Measurements from ENCODE around the gene PTGES2. TPM values are rescaled to one million over a fixed set of nuclear protein-coding genes. Genes with fewer than 3 reads are reported as not detected.

PTGES2 gene
- total and polyA plus RNA-seq, 9 of the 15 experiments (the other 6 are each of a cell fraction or from before 2014, with no cell fraction given): 2.4 to 196 (median 90.1) TPM

DNA sequence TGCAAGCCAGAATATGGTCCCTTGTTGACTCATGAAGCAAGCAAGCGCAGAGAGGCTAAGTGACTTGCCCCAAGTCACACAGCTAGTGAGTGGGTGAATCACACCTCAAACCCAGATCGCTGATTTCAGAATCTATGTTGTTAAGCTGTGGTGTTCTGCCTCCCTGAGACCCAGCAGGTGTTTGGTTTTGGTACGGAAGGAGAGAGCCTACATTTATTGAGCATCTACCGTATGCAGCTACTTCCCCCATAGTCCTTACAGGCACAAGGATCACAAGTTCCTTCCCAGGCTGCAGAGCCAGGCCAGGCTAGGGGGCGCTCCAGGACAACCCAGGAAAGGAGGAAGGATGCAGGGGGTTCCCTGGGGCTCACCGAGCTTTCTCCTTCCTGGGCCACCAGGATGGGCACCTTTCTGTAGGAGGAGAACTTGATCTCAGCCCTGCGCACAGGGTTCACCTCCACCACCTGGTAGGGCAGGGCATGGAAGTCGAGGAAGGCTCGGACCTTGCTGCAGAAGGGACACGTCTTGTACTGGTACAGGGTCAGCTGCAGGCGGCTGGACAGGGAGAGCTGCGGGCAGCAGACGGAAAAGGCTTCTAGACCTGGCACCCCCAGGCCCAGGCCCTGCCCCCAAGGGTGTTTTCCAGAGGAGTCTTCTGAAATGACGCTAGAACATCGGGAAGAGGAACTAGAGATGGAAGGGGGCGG is 2.5 kb downstream of the PTGES2 start (continued):
- TF ChIP-seq DMBX1 (CRISPR knock-in tag; IDR thresholded peaks at IDR 0.05; ENCODE audit: borderline replicate concordance) (no peak), CTCFL (IDR thresholded peaks at IDR 0.05; ENCODE audit: borderline replicate concordance, insufficient read depth, low read depth, low read length, poor library complexity, severe bottlenecking) (peak; percentile 30), CTBP1 (IDR thresholded peaks at IDR 0.05; ENCODE audit: borderline replicate concordance) (peak; percentile 59; the same call in 1 of the 2 replicates), PRPF4 (IDR thresholded peaks at IDR 0.05; ENCODE audit: insufficient read depth, low read depth, low read length, poor library complexity, severe bottlenecking) (no peak), CREB3L1 (IDR thresholded peaks at IDR 0.05; ENCODE audit: borderline replicate concordance, low read depth) (no peak), SOX6 (IDR thresholded peaks at IDR 0.05) (no peak), RB1 (IDR thresholded peaks at IDR 0.05; ENCODE audit: low read depth) (0 out of 2 replicates have a peak, but pooled peaks have one; percentile 9), MYC (IDR thresholded peaks at IDR 0.05; ENCODE audit: low read depth, low read length) (0 out of 2 replicates have a peak, but pooled peaks have one; percentile 21), MYC (CRISPR knock-in tag; IDR thresholded peaks at IDR 0.05; ENCODE audit: borderline replicate concordance, low read depth) (no peak), NFYB (IDR thresholded peaks at IDR 0.05; ENCODE audit: extremely low read depth, insufficient read length) (no peak), CREB1 (IDR thresholded peaks at IDR 0.05) (no peak), CREB1 (CRISPR knock-in tag; IDR thresholded peaks at IDR 0.05) (no peak), HCFC1 (IDR thresholded peaks at IDR 0.05; ENCODE audit: low read depth, low read length) (no peak), ATF3 (IDR thresholded peaks at IDR 0.05) (no peak), ATF3 (CRISPR knock-in tag; conservative IDR thresholded peaks at IDR 0.05) (no peak)
- TF ChIP-seq, protein P1, sequence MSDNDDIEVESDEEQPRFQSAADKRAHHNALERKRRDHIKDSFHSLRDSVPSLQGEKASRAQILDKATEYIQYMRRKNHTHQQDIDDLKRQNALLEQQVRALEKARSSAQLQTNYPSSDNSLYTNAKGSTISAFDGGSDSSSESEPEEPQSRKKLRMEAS (CRISPR knock-in tag; IDR thresholded peaks at IDR 0.05): no peak
- TF ChIP-seq, protein P2, sequence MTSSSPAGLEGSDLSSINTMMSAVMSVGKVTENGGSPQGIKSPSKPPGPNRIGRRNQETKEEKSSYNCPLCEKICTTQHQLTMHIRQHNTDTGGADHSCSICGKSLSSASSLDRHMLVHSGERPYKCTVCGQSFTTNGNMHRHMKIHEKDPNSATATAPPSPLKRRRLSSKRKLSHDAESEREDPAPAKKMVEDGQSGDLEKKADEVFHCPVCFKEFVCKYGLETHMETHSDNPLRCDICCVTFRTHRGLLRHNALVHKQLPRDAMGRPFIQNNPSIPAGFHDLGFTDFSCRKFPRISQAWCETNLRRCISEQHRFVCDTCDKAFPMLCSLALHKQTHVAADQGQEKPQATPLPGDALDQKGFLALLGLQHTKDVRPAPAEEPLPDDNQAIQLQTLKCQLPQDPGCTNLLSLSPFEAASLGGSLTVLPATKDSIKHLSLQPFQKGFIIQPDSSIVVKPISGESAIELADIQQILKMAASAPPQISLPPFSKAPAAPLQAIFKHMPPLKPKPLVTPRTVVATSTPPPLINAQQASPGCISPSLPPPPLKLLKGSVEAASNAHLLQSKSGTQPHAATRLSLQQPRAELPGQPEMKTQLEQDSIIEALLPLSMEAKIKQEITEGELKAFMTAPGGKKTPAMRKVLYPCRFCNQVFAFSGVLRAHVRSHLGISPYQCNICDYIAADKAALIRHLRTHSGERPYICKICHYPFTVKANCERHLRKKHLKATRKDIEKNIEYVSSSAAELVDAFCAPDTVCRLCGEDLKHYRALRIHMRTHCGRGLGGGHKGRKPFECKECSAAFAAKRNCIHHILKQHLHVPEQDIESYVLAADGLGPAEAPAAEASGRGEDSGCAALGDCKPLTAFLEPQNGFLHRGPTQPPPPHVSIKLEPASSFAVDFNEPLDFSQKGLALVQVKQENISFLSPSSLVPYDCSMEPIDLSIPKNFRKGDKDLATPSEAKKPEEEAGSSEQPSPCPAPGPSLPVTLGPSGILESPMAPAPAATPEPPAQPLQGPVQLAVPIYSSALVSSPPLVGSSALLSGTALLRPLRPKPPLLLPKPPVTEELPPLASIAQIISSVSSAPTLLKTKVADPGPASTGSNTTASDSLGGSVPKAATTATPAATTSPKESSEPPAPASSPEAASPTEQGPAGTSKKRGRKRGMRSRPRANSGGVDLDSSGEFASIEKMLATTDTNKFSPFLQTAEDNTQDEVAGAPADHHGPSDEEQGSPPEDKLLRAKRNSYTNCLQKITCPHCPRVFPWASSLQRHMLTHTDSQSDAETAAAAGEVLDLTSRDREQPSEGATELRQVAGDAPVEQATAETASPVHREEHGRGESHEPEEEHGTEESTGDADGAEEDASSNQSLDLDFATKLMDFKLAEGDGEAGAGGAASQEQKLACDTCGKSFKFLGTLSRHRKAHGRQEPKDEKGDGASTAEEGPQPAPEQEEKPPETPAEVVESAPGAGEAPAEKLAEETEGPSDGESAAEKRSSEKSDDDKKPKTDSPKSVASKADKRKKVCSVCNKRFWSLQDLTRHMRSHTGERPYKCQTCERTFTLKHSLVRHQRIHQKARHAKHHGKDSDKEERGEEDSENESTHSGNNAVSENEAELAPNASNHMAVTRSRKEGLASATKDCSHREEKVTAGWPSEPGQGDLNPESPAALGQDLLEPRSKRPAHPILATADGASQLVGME (CRISPR knock-in tag; IDR thresholded peaks at IDR 0.05): no peak
